GM19193 (cell line): ENCODE results near the gene DROSHA.

Experiments used
- POLR2A ChIP-seq: IDR thresholded peaks from 4 replicates; pipeline ENCODE4 v1.6.1; 2011; ENCODE audit not compliant: insufficient read depth, insufficient read length; ENCODE audit errors: extremely low read depth

DROSHA gene

GRCh38 chr5:31415960-31416359 is 115.9 kb downstream of the DROSHA start:
- TF ChIP-seq POLR2A: no peak

- TF ChIP-seq POLR2A: no peak
Observed at GRCh38 chr5:31415009-31415923, 116.6 kb downstream of the DROSHA start.

- no peak for TF ChIP-seq POLR2A
Observed at GRCh38 chr5:31413030-31413812, 118.7 kb downstream of the DROSHA start.

GRCh38 chr5:31412324-31412723 is 119.6 kb downstream of the DROSHA start:
- TF ChIP-seq POLR2A: no peak

GRCh38 chr5:31410089-31410488 is 121.8 kb downstream of the DROSHA start:
- no peak for TF ChIP-seq POLR2A

GRCh38 chr5:31408814-31409213 is 123.1 kb downstream of the DROSHA start:
- no peak for TF ChIP-seq POLR2A

GRCh38 chr5:31407921-31408693 is 123.8 kb downstream of the DROSHA start:
- TF ChIP-seq POLR2A: no peak

GRCh38 chr5:31404325-31404724 is 127.6 kb downstream of the DROSHA start:
- no peak for TF ChIP-seq POLR2A

- TF ChIP-seq POLR2A: no peak
Observed at GRCh38 chr5:31401691-31402090, 130.2 kb downstream of the DROSHA start.

- no peak for TF ChIP-seq POLR2A
Observed at GRCh38 chr5:31397926-31398557, 133.9 kb downstream of the DROSHA start.

- TF ChIP-seq POLR2A: no peak
Observed at GRCh38 chr5:31396611-31397295, 135.1 kb downstream of the DROSHA start.

- no peak for TF ChIP-seq POLR2A
Observed at GRCh38 chr5:31393126-31393525, 138.8 kb downstream of the DROSHA start.

- TF ChIP-seq POLR2A: no peak
Observed at GRCh38 chr5:31392061-31392460, 139.8 kb downstream of the DROSHA start.

- TF ChIP-seq POLR2A: no peak
Observed at GRCh38 chr5:31390256-31390655, 141.6 kb downstream of the DROSHA start.
